ENCODE measurements around the gene LYST.
"Not testable (repeated sequence)": the region's sequence is repeated elsewhere in the genome, so short reads cannot be mapped to it uniquely, and the experiment has no call there.

Gene LYST

GRCh38 chr1:235855811-235856429 lies 10.8 kb downstream of the LYST start:
- DNase-seq, result no peak

- DNase-seq, result no peak
Measured at GRCh38 chr1:235854347-235854746, 12.4 kb downstream of the LYST start.

GRCh38 chr1:235853653-235854052 lies 13.1 kb downstream of the LYST start:
- no peak for DNase-seq

GRCh38 chr1:235852887-235853286 lies 13.8 kb downstream of the LYST start:
- no peak for DNase-seq

- no peak for DNase-seq
Measured at GRCh38 chr1:235851939-235852338, 14.8 kb downstream of the LYST start.

- not testable (repeated sequence) for DNase-seq
Measured at GRCh38 chr1:235848251-235848650, 18.5 kb downstream of the LYST start.

GRCh38 chr1:235845656-235846107 lies 21.0 kb downstream of the LYST start:
- not testable (repeated sequence) for DNase-seq

- no peak for DNase-seq
Measured at GRCh38 chr1:235844776-235845175, 21.9 kb downstream of the LYST start.

GRCh38 chr1:235843461-235843961 lies 23.2 kb downstream of the LYST start:
- no peak for DNase-seq

- DNase-seq, result no peak
Measured at GRCh38 chr1:235841938-235842545, 24.7 kb downstream of the LYST start.

- DNase-seq, result no peak
Measured at GRCh38 chr1:235838021-235838420, 28.7 kb downstream of the LYST start.

GRCh38 chr1:235835226-235835625 lies 31.5 kb downstream of the LYST start:
- DNase-seq, result no peak

GRCh38 chr1:235834620-235835019 lies 32.1 kb downstream of the LYST start:
- no peak for DNase-seq

- DNase-seq, result no peak
Measured at GRCh38 chr1:235832011-235832410, 34.7 kb downstream of the LYST start.

- DNase-seq, result no peak
Measured at GRCh38 chr1:235831148-235831547, 35.6 kb downstream of the LYST start.

- DNase-seq, result no peak
Measured at GRCh38 chr1:235826102-235826854, 40.4 kb downstream of the LYST start.

- DNase-seq, result no peak
Measured at GRCh38 chr1:235825229-235825628, 41.5 kb downstream of the LYST start.

GRCh38 chr1:235823684-235824083 lies 43.0 kb downstream of the LYST start:
- DNase-seq, result no peak

GRCh38 chr1:235822685-235823084 lies 44.0 kb downstream of the LYST start:
- DNase-seq, result no peak

GRCh38 chr1:235821361-235821981 lies 45.2 kb downstream of the LYST start:
- no peak for DNase-seq

- no peak for DNase-seq
Measured at GRCh38 chr1:235820061-235820460, 46.6 kb downstream of the LYST start.

GRCh38 chr1:235818632-235819136 lies 48.0 kb downstream of the LYST start:
- no peak for DNase-seq

- DNase-seq, result no peak
Measured at GRCh38 chr1:235817101-235817728, 49.5 kb downstream of the LYST start.

Measured in activated T-cell treated with anti-CD3 and anti-CD28 coated beads, Interleukin-2, amount 50 U/mL, for 1 hour (primary cell).